22Rv1 (cell line): ENCODE data around the gene NDOR1.

ENCODE experiments used
- ZFX ChIP-seq: fragments of 450-650 bp; IDR thresholded peaks from 2 replicates; pipeline ENCODE4 v1.6.1; 2017; ENCODE audit warnings: antibody characterized with exemption, borderline replicate concordance
- TF ChIP-seq, protein P1 (sequence below): fragments of 450-650 bp; IDR thresholded peaks from 2 replicates; pipeline ENCODE4 v1.5.1; 2017; ENCODE audit warnings: mild to moderate bottlenecking

DNA sequence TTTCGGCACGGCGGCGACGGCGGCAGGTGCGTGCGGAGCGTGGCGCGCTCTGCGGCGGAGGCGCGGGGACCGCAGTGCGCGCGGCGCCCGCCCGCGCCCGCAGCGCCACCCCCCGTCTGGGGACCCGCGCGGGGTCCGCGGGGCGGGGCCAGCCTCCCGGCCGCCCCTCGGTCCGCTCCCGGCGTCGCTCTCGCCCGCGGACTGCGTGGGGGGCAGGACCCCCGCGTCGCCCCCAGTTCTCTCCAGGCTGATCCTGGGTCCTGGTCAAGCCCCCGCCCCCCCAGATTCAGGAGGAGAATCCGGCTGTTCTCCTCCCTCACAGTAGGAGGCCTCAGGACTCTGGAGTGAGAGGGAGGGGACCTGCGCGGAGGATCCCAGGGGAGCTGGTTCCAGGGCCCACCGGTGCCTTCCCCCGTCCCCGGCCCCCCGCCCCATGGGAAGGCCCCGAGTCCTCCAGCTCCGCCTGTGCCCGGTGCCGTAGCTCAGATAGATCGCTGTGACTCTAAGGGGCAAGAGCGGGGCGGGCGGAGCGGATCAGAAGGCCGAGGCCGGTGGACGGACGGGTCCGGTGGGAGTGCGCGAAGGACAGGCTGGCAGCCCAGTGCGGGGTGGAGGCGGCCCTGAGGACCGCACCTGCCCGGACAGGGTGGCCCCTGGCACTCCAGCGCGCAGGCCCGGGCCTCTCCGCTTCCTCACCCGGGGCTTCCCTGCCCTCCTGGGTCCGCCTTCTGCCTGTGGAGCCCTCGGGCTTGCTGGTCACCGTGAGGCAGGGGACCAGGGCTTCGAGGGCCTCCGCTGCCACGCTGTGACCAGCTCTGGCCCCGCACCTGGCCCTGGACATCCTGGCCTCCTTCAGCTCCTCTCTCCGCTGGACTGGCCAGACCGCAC lies 16.9 kb downstream of the NDOR1 start, which contains the start of gene RNF208:
- TF ChIP-seq, protein P1, sequence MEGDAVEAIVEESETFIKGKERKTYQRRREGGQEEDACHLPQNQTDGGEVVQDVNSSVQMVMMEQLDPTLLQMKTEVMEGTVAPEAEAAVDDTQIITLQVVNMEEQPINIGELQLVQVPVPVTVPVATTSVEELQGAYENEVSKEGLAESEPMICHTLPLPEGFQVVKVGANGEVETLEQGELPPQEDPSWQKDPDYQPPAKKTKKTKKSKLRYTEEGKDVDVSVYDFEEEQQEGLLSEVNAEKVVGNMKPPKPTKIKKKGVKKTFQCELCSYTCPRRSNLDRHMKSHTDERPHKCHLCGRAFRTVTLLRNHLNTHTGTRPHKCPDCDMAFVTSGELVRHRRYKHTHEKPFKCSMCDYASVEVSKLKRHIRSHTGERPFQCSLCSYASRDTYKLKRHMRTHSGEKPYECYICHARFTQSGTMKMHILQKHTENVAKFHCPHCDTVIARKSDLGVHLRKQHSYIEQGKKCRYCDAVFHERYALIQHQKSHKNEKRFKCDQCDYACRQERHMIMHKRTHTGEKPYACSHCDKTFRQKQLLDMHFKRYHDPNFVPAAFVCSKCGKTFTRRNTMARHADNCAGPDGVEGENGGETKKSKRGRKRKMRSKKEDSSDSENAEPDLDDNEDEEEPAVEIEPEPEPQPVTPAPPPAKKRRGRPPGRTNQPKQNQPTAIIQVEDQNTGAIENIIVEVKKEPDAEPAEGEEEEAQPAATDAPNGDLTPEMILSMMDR, result no peak
- no peak for TF ChIP-seq ZFX
